ENCODE data around the gene TRAPPC2. TPM values are rescaled to one million over a fixed set of nuclear protein-coding genes. Genes with fewer than 3 reads are reported as not detected.

TRAPPC2 gene
- total and polyA plus RNA-seq, 4 donors = 3.1 to 12.3 (median 8.8) TPM

DNA sequence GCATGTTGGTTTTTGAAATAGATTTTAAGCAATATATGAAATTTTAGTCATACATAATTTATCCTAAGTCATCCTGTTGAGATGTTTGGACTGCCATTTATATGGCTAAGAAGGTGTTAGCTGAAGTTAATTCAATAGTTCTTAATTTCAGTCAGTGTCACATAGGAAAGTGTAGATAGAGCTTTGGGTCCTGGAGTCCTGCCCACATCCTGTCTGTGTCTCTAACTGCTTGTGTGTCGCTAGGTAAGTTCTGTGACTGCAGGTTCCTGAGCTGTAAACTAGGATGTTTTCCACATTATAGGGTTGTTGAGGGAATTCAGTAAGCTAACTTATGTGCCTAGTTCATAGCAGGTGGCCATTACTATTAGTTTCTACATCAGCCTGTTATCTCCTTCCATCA, 20.8 kb upstream of the TRAPPC2 start:
- DNase-seq (ENCODE audit: low spot score) = no peak
- no peak overlapping the region for H3K4me3 ChIP-seq (ENCODE audit: low read depth in 1 of 3, low read length in 3 of 3)
- 83% methylated on average over 1 of the region's 1 CpG for WGBS
- TF ChIP-seq GABPA (IDR thresholded peaks at IDR 0.05 in 1 of 2, conservative IDR thresholded peaks at IDR 0.05 in 1 of 2) = no peak
- TF ChIP-seq, protein P1, sequence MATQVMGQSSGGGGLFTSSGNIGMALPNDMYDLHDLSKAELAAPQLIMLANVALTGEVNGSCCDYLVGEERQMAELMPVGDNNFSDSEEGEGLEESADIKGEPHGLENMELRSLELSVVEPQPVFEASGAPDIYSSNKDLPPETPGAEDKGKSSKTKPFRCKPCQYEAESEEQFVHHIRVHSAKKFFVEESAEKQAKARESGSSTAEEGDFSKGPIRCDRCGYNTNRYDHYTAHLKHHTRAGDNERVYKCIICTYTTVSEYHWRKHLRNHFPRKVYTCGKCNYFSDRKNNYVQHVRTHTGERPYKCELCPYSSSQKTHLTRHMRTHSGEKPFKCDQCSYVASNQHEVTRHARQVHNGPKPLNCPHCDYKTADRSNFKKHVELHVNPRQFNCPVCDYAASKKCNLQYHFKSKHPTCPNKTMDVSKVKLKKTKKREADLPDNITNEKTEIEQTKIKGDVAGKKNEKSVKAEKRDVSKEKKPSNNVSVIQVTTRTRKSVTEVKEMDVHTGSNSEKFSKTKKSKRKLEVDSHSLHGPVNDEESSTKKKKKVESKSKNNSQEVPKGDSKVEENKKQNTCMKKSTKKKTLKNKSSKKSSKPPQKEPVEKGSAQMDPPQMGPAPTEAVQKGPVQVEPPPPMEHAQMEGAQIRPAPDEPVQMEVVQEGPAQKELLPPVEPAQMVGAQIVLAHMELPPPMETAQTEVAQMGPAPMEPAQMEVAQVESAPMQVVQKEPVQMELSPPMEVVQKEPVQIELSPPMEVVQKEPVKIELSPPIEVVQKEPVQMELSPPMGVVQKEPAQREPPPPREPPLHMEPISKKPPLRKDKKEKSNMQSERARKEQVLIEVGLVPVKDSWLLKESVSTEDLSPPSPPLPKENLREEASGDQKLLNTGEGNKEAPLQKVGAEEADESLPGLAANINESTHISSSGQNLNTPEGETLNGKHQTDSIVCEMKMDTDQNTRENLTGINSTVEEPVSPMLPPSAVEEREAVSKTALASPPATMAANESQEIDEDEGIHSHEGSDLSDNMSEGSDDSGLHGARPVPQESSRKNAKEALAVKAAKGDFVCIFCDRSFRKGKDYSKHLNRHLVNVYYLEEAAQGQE (IDR thresholded peaks at IDR 0.05) = no peak
- no peak for TF ChIP-seq RXRA (IDR thresholded peaks at IDR 0.05)
- TF ChIP-seq, protein P2, sequence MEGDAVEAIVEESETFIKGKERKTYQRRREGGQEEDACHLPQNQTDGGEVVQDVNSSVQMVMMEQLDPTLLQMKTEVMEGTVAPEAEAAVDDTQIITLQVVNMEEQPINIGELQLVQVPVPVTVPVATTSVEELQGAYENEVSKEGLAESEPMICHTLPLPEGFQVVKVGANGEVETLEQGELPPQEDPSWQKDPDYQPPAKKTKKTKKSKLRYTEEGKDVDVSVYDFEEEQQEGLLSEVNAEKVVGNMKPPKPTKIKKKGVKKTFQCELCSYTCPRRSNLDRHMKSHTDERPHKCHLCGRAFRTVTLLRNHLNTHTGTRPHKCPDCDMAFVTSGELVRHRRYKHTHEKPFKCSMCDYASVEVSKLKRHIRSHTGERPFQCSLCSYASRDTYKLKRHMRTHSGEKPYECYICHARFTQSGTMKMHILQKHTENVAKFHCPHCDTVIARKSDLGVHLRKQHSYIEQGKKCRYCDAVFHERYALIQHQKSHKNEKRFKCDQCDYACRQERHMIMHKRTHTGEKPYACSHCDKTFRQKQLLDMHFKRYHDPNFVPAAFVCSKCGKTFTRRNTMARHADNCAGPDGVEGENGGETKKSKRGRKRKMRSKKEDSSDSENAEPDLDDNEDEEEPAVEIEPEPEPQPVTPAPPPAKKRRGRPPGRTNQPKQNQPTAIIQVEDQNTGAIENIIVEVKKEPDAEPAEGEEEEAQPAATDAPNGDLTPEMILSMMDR (IDR thresholded peaks at IDR 0.05; ENCODE audit: low read depth, low read length, missing input control) = no peak
- TF ChIP-seq, protein P3, sequence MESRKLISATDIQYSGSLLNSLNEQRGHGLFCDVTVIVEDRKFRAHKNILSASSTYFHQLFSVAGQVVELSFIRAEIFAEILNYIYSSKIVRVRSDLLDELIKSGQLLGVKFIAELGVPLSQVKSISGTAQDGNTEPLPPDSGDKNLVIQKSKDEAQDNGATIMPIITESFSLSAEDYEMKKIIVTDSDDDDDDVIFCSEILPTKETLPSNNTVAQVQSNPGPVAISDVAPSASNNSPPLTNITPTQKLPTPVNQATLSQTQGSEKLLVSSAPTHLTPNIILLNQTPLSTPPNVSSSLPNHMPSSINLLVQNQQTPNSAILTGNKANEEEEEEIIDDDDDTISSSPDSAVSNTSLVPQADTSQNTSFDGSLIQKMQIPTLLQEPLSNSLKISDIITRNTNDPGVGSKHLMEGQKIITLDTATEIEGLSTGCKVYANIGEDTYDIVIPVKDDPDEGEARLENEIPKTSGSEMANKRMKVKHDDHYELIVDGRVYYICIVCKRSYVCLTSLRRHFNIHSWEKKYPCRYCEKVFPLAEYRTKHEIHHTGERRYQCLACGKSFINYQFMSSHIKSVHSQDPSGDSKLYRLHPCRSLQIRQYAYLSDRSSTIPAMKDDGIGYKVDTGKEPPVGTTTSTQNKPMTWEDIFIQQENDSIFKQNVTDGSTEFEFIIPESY (IDR thresholded peaks at IDR 0.05) = no peak
- no peak for TF ChIP-seq FOXA2 (IDR thresholded peaks at IDR 0.05)
- no peak for TF ChIP-seq SP1 (IDR thresholded peaks at IDR 0.05)
- TF ChIP-seq RAD21 (IDR thresholded peaks at IDR 0.05) = no peak
- no peak for TF ChIP-seq EGR1 (IDR thresholded peaks at IDR 0.05; ENCODE audit: low read depth in 2 of 2)
- no peaks in the 10 kb centered on the region for H3K9me3 ChIP-seq (ENCODE audit: control insufficient read depth in 4 of 4, low read length in 3 of 4)
- no peak overlapping the region for H3K27ac ChIP-seq (ENCODE audit: low read depth in 1 of 2, low read length in 2 of 2)
- H3K36me3 ChIP-seq (ENCODE audit: control insufficient read depth in 4 of 4, insufficient read depth in 3 of 4, low read depth in 1 of 4, low read length in 3 of 4) = peaks cover 0 to 41% (median 11%) of the 10 kb centered on the region in 4 donors
- H3K4me1 ChIP-seq (ENCODE audit: control insufficient read depth in 4 of 4, insufficient read depth in 4 of 4, low read length in 3 of 4) = no peaks in the 10 kb centered on the region
- no peak overlapping the region for H3K9ac ChIP-seq (ENCODE audit: low read depth in 1 of 2, low read length in 2 of 2)
- H3K27me3 ChIP-seq (ENCODE audit: control insufficient read depth in 4 of 4, insufficient read depth in 4 of 4, low read length in 3 of 4) = no peaks in the 10 kb centered on the region

DNA sequence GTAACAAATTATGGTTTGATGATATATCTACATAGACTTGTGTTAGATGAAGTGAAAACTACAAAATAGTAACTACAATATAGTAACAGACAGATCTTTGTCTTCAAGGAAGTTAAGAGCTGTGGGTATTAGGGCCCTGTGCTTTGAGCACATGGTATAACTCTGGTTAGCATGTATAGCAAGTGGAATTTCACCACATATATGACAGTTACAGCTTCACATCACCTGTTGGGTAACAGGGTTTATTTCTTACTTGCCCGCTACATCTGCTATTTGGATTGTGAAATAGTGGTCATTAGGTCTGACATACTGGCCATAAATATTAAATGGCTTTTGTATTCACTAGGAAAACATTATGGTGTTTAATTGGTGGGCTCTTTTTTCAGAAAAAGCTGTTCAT, 20.3 kb upstream of the TRAPPC2 start:
- WGBS = 85% methylated on average over 1 of the region's 1 CpG

More for the DNA sequence above, 20.3 kb upstream of the TRAPPC2 start:
- DNase-seq (ENCODE audit: low spot score) = no peak
- Histone ChIP-seq H3K4me1 (ENCODE audit: control insufficient read depth in 4 of 4, insufficient read depth in 4 of 4, low read length in 3 of 4) (no peaks in the 10 kb centered on the region), H3K27me3 (ENCODE audit: control insufficient read depth in 4 of 4, insufficient read depth in 4 of 4, low read length in 3 of 4) (no peaks in the 10 kb centered on the region), H3K27ac (ENCODE audit: low read depth in 1 of 2, low read length in 2 of 2) (no peak overlapping the region), H3K36me3 (ENCODE audit: control insufficient read depth in 4 of 4, insufficient read depth in 3 of 4, low read depth in 1 of 4, low read length in 3 of 4) (peaks cover 0 to 39% (median 9%) of the 10 kb centered on the region in 4 donors), H3K4me3 (ENCODE audit: low read depth in 1 of 3, low read length in 3 of 3) (no peak overlapping the region), H3K9me3 (ENCODE audit: control insufficient read depth in 4 of 4, low read length in 3 of 4) (no peaks in the 10 kb centered on the region), H3K9ac (ENCODE audit: low read depth in 1 of 2, low read length in 2 of 2) (no peak overlapping the region)
- TF ChIP-seq, protein P1 (IDR thresholded peaks at IDR 0.05) = no peak
- TF ChIP-seq, protein P3 (IDR thresholded peaks at IDR 0.05) = no peak
- no peak for TF ChIP-seq EGR1 (IDR thresholded peaks at IDR 0.05; ENCODE audit: low read depth in 2 of 2)
- TF ChIP-seq, protein P2 (IDR thresholded peaks at IDR 0.05; ENCODE audit: low read depth, low read length, missing input control) = no peak
- no peak for TF ChIP-seq TAF1 (conservative IDR thresholded peaks at IDR 0.05)
- TF ChIP-seq, protein P4, sequence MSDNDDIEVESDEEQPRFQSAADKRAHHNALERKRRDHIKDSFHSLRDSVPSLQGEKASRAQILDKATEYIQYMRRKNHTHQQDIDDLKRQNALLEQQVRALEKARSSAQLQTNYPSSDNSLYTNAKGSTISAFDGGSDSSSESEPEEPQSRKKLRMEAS (IDR thresholded peaks at IDR 0.05) = no peak
- TF ChIP-seq RXRA (IDR thresholded peaks at IDR 0.05) = no peak
- no peak for TF ChIP-seq GABPA (IDR thresholded peaks at IDR 0.05 in 1 of 2, conservative IDR thresholded peaks at IDR 0.05 in 1 of 2)
